GDM1 (cell line): Measurements from ENCODE around the gene SSBP2.

Experiments used
- DNase-seq: peaks from one replicate; lab custom pipeline; 2025; lab: John Stamatoyannopoulos, UW

The SSBP2 gene

DNA sequence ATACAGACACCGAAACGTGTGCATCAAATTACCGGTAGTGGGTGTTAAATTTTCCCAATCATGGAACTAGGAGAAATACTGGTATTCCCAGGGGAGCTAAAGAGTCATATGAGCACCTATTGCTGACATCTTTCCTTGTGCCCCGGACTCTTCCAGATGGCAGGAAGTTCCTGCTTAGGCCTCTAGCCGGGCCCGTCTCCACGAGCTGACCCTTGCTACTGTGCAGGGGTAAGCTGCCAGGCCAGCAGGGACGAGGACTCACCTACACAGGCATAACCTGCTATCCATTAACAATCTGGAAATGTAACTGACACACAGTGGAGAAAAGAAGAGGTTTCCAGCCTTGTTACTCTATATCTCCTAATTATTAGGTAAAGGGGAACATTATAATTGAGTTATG, 16.2 kb upstream of the SSBP2 start:
- no peak for DNase-seq

DNA sequence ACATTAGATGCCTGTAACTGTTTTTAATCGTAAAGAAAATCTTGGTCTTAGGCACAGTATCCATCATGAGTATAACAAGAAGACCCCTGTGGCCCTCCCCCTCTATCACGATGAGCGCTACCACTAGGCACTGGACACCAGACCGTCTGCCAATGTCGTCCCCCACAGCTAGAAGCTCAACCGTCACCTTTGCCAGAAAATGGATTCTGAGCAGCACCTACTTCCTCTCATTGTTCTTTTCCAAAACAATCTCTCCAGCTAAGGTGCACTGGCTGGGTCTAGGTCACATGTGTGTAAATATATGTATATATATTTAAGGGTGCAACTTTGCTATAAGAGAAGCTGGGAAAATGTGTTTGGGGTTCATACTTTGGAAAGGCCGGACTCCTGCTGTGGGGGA, 15.7 kb upstream of the SSBP2 start:
- no peak for DNase-seq

DNA sequence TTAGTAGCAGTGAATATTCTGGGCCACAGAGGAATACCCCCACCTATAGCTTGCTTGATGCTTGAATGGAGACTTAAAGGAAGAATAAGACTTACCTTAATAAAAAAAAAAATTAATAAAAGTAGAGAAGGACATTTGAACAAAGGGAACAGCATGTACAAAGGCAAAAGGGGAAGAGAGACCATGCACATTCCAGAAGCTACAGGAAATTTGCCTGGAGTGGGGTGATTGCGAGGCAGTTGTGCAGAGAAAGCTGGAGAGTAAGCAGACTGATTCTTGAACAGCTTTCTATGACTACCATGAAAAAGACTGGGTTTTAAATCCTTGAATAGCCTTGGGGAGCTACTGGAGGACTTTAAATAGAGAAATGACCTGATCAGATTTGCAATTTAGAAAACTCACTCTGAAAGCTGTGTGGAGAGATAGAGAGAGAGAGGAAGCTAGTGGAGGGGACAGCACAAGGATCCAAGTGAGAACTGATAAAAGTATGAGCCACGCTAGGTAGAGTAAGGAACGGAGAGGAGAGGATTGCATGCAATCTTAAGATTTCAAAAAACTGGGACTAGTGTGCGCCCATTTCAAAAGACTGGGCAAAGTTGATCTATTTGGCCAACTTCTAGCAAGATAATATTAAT, 12.5 kb upstream of the SSBP2 start:
- no peak for DNase-seq

DNA sequence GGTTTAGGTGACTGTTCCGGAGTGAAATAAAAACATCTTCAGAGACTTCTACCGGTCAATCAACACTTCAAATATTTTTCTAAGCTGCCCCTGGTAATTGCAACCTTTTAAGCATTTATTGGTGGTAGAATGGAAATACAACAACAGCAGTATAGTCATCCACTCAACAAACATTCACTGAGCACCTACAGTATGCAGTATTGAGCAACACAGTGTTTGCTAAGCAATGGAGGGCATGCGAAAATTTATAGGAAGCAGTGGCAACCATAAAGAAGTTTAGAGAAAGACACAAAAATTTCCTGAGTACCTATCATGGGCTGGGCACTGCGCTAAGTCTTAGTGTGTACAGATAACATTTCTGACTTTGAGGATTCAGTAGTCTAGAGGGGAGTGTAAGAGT, 12.0 kb upstream of the SSBP2 start:
- no peak for DNase-seq

DNA sequence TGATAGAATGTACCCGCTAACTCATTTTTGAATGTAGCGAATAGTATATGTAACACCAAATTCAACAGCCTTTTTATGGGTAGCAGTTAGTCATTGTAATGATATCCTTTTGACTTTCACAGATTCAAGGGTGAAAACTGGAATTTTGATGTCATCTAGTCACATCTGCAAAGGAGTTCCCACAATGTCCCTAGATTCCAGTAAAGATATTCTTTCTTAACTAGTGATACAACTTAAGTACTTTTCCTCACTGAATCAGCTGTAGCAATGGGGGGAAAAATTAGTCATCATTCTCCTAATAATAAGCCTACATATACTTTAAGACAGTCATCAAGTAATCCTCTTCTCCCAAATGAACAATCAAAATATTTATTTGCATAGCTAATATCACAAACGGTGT, 11.5 kb upstream of the SSBP2 start:
- no peak for DNase-seq

DNA sequence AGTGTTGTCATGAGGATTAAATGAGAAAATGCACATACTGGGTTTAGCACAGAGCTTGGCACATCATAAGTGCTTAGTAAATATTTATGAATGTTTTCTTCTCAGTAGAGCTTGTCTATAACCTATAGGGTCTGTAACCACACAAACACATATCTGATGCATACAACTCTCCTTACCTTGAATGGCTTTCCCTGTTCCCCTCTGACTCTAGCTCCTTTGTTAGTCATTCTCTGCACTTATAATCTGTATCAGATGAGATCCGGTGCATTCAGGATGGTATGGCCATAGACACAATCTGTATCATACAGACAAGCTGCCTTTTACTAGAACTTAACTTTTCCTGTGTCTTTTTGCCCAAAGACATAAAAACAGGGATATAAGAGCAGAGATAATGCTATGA, 11.1 kb upstream of the SSBP2 start:
- no peak for DNase-seq

DNA sequence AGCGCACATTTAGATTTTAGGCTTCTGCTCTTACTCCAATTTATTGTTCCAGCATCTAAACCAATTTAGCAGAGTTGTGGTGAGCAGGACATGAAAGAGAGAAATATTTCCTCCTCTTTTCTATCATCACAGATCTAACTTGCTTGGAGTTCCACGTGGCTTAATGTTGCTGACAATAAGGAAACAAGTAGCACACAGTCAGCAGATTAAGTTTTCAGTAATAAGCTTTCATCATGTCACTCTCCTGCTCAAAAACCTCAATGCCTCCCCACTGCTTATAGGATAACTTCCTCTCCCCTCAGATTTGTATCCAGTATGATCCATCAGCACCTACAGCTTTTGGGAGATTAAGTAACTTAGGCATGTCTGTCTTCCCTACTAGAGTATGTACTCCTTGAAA, 10.4 kb upstream of the SSBP2 start:
- DNase-seq: no peak

DNA sequence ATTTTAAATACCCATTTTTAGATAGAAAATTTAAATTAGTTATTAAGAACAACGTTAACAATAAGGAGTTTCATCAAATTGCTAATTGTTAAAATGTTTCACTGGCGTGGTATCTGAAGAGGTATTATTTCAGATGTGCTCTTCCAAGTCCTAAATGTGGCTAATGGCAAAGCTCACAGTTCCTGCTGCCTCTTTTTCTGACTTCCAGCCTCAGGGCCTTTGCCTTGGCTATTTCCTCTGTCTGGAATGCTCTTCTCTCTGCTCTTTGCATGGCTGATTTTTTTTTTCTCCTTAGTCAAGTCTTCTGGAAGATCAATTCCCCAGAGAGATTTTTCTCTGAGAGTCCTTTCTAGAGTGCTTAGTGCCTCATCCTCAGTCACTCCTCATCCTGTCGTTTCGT, 9.6 kb upstream of the SSBP2 start:
- DNase-seq: no peak

DNA sequence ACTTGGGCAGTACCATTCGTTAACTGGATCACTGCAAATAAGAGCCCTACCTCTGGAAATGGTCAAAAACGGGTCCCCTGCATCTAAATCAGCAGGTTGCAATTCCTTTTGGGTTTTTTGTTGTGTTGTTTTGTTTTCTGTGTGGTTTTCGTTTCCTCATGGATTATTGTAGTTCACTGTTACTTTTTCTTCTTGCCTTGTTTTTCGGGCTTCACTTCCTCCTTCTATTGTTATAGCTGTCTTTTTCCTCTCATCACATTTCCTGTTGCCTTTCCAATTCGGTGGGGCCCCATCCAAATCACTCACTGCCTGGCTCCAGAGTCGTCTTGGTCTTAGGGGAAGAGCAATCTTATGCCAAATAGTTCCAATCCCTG, 8.7 kb upstream of the SSBP2 start:
- DNase-seq: no peak

DNA sequence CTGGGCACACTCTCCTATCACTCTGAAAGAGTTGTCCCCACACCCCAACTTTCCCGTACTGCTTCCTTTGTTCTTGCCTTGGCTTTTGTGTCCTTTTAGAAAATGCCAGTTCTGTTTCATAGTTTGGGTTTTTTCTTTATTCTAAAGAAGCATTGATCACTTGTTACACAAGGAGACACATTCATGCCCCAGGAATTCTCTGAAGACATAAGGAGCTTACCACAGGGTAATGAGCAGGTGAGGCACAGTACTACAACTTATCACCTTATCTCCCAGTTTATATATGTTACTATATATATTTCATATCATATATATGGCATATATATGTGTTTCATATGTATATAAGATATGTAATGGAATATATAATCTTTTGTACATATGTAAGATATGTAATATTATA, 6.5 kb upstream of the SSBP2 start:
- no peak for DNase-seq

DNA sequence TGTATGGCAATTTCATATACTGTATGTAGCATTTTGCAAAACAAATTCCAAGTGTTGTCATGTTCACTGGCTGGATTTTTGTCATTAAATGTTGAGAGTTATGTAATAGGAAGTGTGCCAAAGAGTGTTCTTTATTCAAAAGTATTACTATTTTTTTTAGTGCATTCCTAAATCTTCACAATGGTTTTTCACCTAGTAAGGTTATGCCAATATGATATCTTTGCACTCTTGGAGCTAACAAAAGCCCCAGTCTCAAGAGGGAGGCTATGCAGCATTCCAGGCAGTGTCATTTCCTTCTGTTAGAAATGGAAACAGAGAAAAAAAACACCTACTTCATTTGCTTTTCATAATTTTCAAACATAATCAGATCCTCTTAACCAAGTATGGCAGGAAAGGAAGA, 5.1 kb upstream of the SSBP2 start:
- DNase-seq: no peak

DNA sequence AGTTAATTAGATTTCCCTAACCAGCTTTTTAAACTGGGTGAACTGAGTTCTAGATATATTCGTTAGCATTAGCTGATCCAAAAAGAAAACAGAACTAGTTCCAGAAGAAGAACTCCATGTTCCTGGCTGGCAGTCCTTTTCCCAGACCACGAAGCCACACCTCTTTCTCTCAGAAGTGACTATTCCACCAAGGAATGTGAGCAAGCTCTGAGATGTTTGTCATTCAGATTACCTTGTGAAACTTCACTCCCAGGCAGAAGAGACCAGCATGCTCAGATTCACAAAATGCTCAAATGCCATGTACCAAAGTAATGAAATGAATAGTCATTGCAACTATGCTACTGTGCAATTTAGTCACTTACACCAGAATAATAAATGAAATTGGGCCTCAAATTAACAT, 4.4 kb upstream of the SSBP2 start:
- DNase-seq: no peak

DNA sequence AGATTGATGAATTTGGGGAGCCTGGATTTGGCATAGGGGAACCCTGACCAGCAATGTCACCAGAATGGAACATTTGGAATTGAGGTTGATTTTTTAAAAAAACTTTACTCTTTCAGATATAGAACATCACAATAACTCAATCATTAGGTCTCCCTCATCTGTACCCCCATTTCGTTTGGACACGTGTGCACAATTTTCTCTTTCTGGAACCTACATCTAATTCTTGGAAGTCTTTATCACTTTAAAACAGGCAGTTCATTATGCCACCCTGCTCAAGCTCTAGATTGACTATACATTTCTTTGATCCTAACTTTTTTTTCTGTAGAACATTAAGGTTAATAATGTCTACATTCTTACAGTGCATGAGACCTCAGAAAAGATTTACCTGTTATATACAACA, 3.7 kb upstream of the SSBP2 start:
- DNase-seq: no peak

DNA sequence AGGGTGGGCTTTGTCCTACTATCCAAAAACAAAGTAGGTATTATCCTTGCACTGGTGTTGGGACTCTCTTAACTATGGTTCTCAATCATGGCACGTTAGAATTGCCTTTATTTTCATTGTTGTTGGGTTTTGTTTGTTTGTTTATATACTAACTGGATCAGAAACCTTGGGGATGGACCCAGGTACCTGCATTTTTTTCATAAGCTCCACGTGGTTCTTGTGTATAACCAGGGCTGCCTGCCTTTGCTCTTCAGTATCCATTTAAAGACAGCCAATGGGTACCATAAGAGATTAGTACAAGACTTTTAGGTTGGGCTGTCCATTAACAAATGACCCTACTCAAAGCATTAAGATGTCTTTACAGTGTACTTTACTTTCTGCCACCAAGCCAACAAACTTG, 2.5 kb upstream of the SSBP2 start:
- DNase-seq: no peak

DNA sequence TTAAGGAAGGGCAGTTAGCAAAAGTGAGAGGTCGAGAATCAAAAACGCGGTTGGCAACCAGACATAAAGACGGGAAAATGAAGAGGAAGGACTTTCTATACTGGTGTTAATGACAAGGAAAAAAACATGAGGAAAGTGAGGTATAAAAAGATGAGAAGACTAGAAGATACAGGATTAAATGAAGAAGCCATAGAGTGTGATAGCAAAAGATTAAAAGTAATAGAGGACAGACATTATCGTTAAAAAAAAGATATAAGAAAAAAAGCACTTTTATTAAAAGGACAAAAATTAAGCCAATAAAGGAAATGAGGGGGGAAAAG, 1.7 kb upstream of the SSBP2 start:
- no peak for DNase-seq

DNA sequence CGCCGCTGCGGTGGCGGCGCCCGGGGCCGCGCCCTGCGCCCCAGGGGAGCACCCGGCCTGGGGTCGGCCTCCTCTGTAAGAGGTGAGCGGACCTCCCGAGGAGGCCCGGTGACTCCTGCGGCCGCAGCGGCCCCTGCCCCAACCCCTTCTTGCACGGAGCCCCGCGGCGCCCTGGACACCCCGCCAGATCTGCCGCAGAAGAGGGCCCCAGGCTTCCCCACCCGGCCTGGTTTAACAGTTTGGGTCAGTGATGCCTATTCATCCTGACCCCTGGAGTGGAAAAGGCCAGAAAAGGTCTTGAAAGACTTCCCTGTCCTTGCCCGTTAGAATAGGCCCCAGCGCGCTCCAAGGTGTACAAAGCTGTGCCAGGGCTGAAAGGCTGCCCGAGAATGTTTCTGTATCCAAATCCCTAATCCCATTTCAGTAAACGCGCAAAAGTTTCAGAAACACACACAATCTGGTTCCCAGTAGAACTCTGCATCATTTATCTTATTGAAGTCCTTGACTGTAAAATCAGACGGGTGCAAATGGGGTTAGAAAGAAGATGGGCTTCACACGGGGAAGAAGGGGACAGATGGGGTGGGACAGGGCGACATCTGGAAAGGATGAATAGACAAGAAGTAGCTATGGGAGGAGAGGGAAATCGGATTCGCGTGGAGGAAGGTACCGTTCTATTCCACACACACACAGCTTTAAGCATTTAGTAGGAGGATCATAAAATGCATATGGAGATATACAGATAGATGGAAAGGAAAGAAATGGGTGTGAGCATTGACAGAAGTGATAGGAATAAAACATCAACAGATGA, 1.1 kb upstream of the SSBP2 start:
- DNase-seq: no peak

DNA sequence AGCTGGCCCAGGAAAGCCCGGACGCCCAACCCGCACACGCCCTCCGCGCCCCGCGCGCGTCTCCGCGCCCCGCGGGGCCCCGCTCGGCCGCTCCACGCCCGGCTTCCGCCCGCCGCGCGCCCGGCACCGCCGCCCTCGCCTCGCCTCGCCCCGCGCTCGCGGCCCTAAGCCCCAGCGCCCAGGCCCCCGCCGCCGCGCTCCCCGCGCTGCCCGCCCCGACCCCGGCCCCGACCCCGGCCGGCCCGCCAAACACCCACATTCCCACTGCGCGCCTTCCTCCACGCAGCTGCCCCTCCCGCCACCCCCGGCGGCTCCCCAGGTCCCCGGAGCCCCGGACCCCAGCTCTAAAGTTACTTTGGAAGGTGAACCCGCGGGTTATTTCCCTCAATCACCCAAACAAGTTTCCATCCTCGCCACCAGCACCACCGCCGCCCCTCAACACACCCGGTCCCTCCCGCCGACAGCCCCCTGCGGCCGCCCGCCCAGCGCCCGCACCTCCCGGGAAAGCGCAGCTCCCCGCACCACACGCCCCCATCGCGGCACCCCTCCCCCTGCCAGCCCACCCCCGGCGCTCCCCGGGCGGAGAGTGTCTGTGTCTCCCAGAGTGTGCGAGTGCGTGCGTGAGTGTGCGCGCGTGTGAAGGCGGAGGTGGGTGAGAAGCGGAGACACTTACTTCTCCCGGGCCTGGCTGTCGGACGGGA, 439 bp downstream of the SSBP2 start:
- no peak for DNase-seq

DNA sequence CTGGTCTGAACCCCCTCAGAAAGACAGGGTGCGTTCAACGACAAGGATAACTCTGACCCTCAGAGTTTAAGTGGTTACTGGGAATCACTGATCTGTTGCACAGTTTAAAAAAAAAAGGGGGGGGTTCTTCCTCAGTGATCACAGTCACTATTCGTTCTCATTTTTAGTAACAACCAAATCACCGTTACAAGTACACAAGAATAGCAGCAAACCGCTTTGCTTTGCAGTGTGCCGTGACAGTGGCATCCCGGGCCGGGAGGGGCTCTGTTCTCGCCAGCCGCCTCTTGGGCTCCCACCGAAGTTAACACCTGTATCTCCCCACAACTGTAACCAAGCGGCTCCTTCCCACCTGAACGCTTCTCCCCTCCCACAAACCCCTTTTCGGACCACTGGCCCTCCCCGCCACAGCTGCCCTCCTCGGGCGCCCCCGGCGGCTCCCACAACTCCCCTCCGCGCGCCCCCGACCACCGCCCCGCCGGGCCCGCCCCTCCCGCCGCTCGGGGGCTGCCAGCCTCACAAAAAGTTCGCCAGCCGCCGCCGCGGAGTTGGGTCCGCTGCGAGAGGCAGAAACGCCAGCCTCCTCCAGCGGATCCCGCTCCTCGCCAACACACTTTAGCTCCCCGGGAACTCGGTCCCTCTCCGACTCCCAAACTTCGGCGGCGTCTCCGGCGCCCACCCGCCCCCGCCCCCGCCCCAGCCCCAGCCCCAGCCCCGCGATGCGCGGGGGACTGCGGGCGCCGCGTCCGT, 1.2 kb downstream of the SSBP2 start:
- DNase-seq: no peak

DNA sequence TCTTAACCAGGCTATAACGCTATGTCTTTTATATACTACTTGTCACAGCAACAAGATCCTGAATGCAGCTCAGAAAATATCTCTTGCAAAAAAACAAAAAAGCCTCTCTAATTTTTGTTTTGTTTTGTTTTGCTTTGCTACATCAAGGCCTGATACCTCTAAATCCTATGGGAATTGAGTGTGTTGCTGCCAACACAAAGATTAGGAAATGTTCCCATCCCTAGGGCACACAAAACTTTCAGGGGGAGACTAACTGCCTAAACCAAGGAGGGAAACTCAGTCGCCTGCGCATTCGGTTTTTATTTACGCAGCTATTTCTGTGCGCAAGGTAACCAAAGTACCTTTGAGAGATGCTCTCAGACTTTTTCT, 1.7 kb downstream of the SSBP2 start:
- no peak for DNase-seq

DNA sequence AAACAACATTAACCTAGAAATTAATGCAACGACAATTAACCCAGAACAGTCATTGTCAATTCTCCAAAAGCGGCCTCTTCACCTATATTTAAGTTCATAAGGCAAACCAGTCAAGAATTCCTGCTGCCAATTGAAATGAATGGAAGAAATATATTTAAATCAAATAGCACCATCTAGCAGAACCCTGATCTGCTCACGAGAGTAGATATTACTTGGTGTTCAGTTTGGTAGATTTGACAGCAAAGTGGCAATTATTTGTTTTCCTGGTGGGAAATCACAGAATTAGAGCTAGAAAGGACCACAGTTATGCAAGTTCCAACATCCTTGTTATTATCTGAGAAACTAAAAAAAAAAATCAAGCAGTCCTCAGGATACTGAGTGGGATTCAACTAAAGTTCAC, 2.3 kb downstream of the SSBP2 start:
- no peak for DNase-seq

DNA sequence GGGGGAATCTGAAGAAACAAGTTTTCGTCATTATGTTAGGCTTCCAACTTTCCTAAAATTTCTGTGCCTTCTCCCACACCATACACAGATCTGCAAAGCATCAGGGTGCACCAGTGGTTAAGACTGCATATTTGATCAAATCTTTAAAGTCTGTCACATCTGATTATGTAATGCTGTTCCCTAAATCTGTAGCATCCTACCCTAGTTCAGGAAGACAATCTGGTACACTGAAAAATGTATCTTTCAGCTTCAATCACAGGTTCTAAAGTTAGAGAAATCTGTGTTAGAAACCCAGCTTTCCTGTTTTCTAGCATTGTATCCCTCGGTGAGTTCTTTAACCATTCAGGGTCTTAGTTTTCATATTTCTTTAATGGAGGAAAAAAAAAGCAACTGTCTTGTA, 3.9 kb downstream of the SSBP2 start:
- DNase-seq: no peak

DNA sequence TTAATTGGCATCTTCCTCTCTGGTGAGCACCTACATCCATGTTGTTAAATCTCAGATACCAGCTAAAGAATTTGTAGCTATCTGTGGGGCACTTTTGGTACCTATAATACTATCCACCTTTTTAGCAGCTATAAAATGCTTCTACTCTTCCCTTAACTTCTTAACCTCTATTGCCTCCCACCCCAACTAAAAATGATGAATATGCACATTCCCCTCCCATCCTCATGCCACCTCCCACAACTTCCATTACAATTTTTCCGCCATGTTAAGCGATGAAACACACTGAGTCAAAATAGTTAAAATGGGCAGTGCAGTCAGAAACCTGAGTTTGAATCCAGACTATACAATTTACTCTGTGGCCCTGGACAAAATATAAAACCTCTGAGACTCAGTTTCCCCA, 10.1 kb downstream of the SSBP2 start:
- DNase-seq: no peak

DNA sequence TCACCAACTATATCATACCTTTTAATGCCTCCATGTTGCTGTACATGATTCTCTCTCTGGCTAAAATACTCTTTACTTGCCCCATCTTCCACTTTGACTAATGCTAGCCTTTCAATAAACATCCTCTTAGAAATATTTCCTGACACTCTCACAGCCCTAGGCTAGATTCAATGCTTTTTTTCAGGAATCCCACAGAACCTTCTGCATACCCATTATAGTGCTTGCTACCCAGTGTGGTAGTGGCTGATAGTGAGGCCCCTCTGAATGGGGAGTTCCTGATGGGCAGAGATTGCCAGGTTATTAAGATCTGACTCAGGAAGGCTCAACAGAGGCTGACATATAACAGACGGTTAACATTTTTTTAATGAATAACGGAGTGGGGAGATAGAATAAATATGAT, 11.6 kb downstream of the SSBP2 start:
- no peak for DNase-seq
